ENCODE results near the gene ZNF750. TPM values are rescaled to one million over a fixed set of nuclear protein-coding genes. Genes with fewer than 3 reads are reported as not detected.

Gene ZNF750
- total RNA-seq, 1 experiment from 2014 or later: not detected

DNA sequence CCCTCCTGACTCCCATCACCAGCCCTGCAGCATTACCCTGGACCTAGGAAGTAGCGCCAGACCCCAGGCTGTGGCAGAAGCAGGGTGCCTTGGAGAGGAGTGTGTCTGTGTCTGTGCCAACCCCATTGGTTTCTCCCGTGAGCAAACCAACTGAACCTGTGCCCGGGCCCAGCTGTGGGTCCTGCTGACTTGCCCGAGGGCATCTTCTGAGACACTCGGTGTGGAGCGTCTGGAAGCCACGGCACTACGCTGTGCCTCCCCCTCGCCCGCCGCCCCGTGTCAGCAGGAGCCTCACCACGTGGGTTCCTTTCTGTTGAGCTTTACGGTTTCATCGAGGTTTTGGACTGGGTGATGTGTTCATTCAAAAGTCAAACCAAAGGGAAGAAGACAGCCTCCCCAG lies 27.8 kb downstream of the ZNF750 start:
- H3K9me3 ChIP-seq (ENCODE audit: control insufficient read depth, insufficient read depth, low read depth, low read length): no peaks in the 10 kb centered on the region
- intact Hi-C loops (cut with micrococcal nuclease; ENCODE audit: unreplicated experiment) (no loop called here), in situ Hi-C loops (cut with HindIII; ENCODE audit: low pct_unique_long_range_greater_than_20kb, low sequenced_read_pairs) (no loop called here)
- BruUV-seq (replicated peaks): no TSS peak
- ChIA-PET POLR2A (no interaction called here), CTCF (no interaction called here)
- H3K36me3 ChIP-seq (ENCODE audit: control insufficient read depth, insufficient read depth, low read length): peaks cover 9% of the 10 kb centered on the region; the same call in 1 of the 2 replicates
- no peaks in the 10 kb centered on the region for H3K27me3 ChIP-seq (ENCODE audit: control insufficient read depth, insufficient read depth, low read length)
- ATAC-seq (no peak), DNase-seq (ENCODE audit: low read depth, low spot score) (no peak)
- H3K27ac ChIP-seq (ENCODE audit: low read length): no peak overlapping the region
- no peaks in the 10 kb centered on the region for H3K4me1 ChIP-seq (ENCODE audit: control insufficient read depth, insufficient read depth, low read length)
- H3K4me3 ChIP-seq (ENCODE audit: low read depth in 2 of 2, low read length in 2 of 2): no peak overlapping the region
- TF ChIP-seq POLR2AphosphoS5 (IDR thresholded peaks at IDR 0.05; ENCODE audit: low read depth, low read length): no peak
- no peak for TF ChIP-seq SIN3A (IDR thresholded peaks at IDR 0.05; ENCODE audit: borderline replicate concordance, insufficient read depth, low read depth, low read length)
- TF ChIP-seq TCF7L2 (IDR thresholded peaks at IDR 0.05; ENCODE audit: low read depth, low read length): no peak
- TF ChIP-seq, protein P1, sequence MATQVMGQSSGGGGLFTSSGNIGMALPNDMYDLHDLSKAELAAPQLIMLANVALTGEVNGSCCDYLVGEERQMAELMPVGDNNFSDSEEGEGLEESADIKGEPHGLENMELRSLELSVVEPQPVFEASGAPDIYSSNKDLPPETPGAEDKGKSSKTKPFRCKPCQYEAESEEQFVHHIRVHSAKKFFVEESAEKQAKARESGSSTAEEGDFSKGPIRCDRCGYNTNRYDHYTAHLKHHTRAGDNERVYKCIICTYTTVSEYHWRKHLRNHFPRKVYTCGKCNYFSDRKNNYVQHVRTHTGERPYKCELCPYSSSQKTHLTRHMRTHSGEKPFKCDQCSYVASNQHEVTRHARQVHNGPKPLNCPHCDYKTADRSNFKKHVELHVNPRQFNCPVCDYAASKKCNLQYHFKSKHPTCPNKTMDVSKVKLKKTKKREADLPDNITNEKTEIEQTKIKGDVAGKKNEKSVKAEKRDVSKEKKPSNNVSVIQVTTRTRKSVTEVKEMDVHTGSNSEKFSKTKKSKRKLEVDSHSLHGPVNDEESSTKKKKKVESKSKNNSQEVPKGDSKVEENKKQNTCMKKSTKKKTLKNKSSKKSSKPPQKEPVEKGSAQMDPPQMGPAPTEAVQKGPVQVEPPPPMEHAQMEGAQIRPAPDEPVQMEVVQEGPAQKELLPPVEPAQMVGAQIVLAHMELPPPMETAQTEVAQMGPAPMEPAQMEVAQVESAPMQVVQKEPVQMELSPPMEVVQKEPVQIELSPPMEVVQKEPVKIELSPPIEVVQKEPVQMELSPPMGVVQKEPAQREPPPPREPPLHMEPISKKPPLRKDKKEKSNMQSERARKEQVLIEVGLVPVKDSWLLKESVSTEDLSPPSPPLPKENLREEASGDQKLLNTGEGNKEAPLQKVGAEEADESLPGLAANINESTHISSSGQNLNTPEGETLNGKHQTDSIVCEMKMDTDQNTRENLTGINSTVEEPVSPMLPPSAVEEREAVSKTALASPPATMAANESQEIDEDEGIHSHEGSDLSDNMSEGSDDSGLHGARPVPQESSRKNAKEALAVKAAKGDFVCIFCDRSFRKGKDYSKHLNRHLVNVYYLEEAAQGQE (IDR thresholded peaks at IDR 0.05; ENCODE audit: insufficient read depth in 1 of 2, low read depth in 2 of 2, low read length in 1 of 2): no peak
- TF ChIP-seq, protein P2, sequence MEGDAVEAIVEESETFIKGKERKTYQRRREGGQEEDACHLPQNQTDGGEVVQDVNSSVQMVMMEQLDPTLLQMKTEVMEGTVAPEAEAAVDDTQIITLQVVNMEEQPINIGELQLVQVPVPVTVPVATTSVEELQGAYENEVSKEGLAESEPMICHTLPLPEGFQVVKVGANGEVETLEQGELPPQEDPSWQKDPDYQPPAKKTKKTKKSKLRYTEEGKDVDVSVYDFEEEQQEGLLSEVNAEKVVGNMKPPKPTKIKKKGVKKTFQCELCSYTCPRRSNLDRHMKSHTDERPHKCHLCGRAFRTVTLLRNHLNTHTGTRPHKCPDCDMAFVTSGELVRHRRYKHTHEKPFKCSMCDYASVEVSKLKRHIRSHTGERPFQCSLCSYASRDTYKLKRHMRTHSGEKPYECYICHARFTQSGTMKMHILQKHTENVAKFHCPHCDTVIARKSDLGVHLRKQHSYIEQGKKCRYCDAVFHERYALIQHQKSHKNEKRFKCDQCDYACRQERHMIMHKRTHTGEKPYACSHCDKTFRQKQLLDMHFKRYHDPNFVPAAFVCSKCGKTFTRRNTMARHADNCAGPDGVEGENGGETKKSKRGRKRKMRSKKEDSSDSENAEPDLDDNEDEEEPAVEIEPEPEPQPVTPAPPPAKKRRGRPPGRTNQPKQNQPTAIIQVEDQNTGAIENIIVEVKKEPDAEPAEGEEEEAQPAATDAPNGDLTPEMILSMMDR (IDR thresholded peaks at IDR 0.05): no peak

DNA sequence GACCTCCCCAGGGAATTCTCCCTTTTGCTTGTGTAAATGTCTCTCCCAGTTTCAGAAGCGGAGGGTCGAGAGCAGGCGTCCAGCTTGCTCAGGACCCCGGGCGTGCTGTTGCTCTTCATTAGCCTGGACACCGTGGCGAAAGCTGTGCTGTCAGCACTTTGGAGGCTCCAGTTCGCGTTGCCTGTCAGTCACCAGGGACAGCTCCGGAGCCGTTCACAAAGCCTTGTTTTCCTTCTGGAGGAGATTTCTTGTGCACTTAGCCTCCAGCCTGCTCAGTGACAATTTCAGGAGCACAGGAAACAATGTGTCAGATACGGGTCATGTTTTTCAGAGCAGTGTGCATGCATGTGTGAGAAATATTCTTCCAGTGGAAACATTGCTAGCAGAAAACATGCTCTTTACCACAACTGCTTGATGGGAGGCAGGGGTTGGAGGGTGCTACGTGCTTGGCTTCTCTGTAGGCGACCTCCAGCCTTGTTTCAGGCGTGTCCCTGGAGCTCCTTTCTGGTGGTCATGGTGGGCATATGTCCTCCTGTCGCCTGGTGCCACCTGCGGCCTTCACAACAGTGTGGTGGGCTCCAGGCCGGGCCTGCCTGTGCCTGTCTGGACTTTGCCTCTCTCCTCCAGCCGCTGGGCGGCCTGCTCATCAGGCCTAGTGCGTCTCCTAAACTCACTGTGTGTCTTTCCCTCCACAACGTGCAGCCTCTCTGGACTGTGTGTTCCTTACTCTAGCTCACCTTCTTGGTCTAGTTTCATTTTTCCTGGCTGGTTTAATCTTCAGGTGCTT lies 29.0 kb downstream of the ZNF750 start:
- DNase-seq (ENCODE audit: low read depth, low spot score) (no peak), ATAC-seq (no peak)
- ChIA-PET POLR2A (no interaction called here), CTCF (no interaction called here)
- intact Hi-C loops (cut with micrococcal nuclease; ENCODE audit: unreplicated experiment): no loop called here
- H3K36me3 ChIP-seq (ENCODE audit: control insufficient read depth, insufficient read depth, low read length): peaks cover 9% of the 10 kb centered on the region; the same call in 1 of the 2 replicates
- TF ChIP-seq, protein P1 (IDR thresholded peaks at IDR 0.05; ENCODE audit: insufficient read depth in 1 of 2, low read depth in 2 of 2, low read length in 1 of 2): no peak
- TF ChIP-seq, protein P2 (IDR thresholded peaks at IDR 0.05): no peak
- TF ChIP-seq TCF7L2 (IDR thresholded peaks at IDR 0.05; ENCODE audit: low read depth, low read length) (no peak), POLR2AphosphoS5 (IDR thresholded peaks at IDR 0.05; ENCODE audit: low read depth, low read length) (no peak), SIN3A (IDR thresholded peaks at IDR 0.05; ENCODE audit: borderline replicate concordance, insufficient read depth, low read depth, low read length) (no peak)
- H3K27ac ChIP-seq (ENCODE audit: low read length): no peak overlapping the region
- H3K27me3 ChIP-seq (ENCODE audit: control insufficient read depth, insufficient read depth, low read length): no peaks in the 10 kb centered on the region
- in situ Hi-C loops (cut with HindIII; ENCODE audit: low pct_unique_long_range_greater_than_20kb, low sequenced_read_pairs): no loop called here
- H3K4me1 ChIP-seq (ENCODE audit: control insufficient read depth, insufficient read depth, low read length): no peaks in the 10 kb centered on the region
- H3K4me3 ChIP-seq (ENCODE audit: low read depth in 2 of 2, low read length in 2 of 2): no peak overlapping the region
- TSS peak; percentile 14 for BruUV-seq (replicated peaks)
- H3K9me3 ChIP-seq (ENCODE audit: control insufficient read depth, insufficient read depth, low read depth, low read length): no peaks in the 10 kb centered on the region

Data from Panc1 (cell line).